ENCODE results near the gene PC.

The PC gene

GRCh38 chr11:66951135-66951534 lies 7.0 kb downstream of the PC start:
- no peak for DNase-seq

GRCh38 chr11:66950112-66950535 lies 8.1 kb downstream of the PC start:
- DNase-seq = no peak

GRCh38 chr11:66938582-66939135 lies 19.5 kb downstream of the PC start:
- DNase-seq = no peak

GRCh38 chr11:66937193-66937733 lies 20.9 kb downstream of the PC start:
- no peak for DNase-seq

GRCh38 chr11:66936311-66936711 lies 21.9 kb downstream of the PC start:
- DNase-seq = no peak

GRCh38 chr11:66934950-66935779 lies 23.0 kb downstream of the PC start:
- no peak for DNase-seq

- no peak for DNase-seq
Observed at GRCh38 chr11:66933531-66933930, 24.7 kb downstream of the PC start.

GRCh38 chr11:66932543-66932942 lies 25.6 kb downstream of the PC start:
- no peak for DNase-seq

GRCh38 chr11:66929753-66930152 lies 28.4 kb downstream of the PC start:
- no peak for DNase-seq

- no peak for DNase-seq
Observed at GRCh38 chr11:66924272-66924671, 33.9 kb downstream of the PC start.

GRCh38 chr11:66922551-66922950 lies 35.6 kb downstream of the PC start:
- DNase-seq = no peak

- no peak for DNase-seq
Observed at GRCh38 chr11:66920978-66921784, 37.0 kb downstream of the PC start.

- no peak for DNase-seq
Observed at GRCh38 chr11:66919923-66920322, 38.3 kb downstream of the PC start.

GRCh38 chr11:66918741-66919140 lies 39.4 kb downstream of the PC start:
- no peak for DNase-seq

- DNase-seq = no peak
Observed at GRCh38 chr11:66915866-66916265, 42.3 kb downstream of the PC start.

GRCh38 chr11:66915046-66915832 lies 42.9 kb downstream of the PC start:
- DNase-seq = no peak

- DNase-seq = no peak
Observed at GRCh38 chr11:66914505-66914904, 43.7 kb downstream of the PC start.

- no peak for DNase-seq
Observed at GRCh38 chr11:66912911-66913310, 45.3 kb downstream of the PC start.

- DNase-seq = no peak
Observed at GRCh38 chr11:66912361-66912760, 45.8 kb downstream of the PC start.

- no peak for DNase-seq
Observed at GRCh38 chr11:66910669-66911068, 47.5 kb downstream of the PC start.

GRCh38 chr11:66910016-66910415 lies 48.2 kb downstream of the PC start:
- no peak for DNase-seq

- no peak for DNase-seq
Observed at GRCh38 chr11:66909181-66909580, 49.0 kb downstream of the PC start.

Measured in T-helper 9 cell (primary cell).